ENCODE data around the gene JAK1.

The JAK1 gene

GRCh38 chr1:64956733-64957441, 9.5 kb downstream of the JAK1 start:
- TF ChIP-seq ZFHX2 (tag by site-specific recombination; conservative IDR thresholded peaks at IDR 0.05) = peak; percentile 69
- no peak for TF ChIP-seq WT1 (tag by site-specific recombination; IDR thresholded peaks at IDR 0.05)
- no peak for TF ChIP-seq ZNF510 (tag by site-specific recombination; IDR thresholded peaks at IDR 0.05; ENCODE audit: insufficient replicate concordance)
- TF ChIP-seq SCRT1 (tag by site-specific recombination; IDR thresholded peaks at IDR 0.05; ENCODE audit: borderline replicate concordance) = no peak
- peak; percentile 61; the same call in 1 of the 2 replicates for TF ChIP-seq EGR2 (tag by site-specific recombination; IDR thresholded peaks at IDR 0.05; ENCODE audit: low read depth)
- TF ChIP-seq HIC1 (tag by site-specific recombination; IDR thresholded peaks at IDR 0.05) = no peak
- TF ChIP-seq ZNF391 (tag by site-specific recombination; IDR thresholded peaks at IDR 0.05; ENCODE audit: borderline replicate concordance, low read depth) = no peak
- Histone ChIP-seq H3K27ac (ENCODE audit: extremely low read depth, low read depth, low read length) (no peak overlapping the region), H3K4me3 (ENCODE audit: low read depth, low read length) (no peak overlapping the region), H3K36me3 (ENCODE audit: control insufficient read depth in 2 of 2, insufficient read depth in 1 of 2, low read length in 2 of 2) (no peaks in the 10 kb centered on the region), H3K4me1 (ENCODE audit: control insufficient read depth, insufficient read depth, low read length) (peaks cover 2% of the 10 kb centered on the region; the same call in 1 of the 2 replicates), H3K9me3 (ENCODE audit: control insufficient read depth, insufficient read depth, low read depth, low read length) (no peaks in the 10 kb centered on the region)
- POLR2A ChIA-PET = interaction anchor here (1.0 kb wide), 1 partner anchor 9 kb away, joined by 4 read pairs; the partner anchor contains the start of gene JAK1
- CTCF ChIA-PET = no interaction called here

- Histone ChIP-seq H3K36me3 (ENCODE audit: control insufficient read depth in 2 of 2, insufficient read depth in 1 of 2, low read length in 2 of 2) (no peaks in the 10 kb centered on the region), H3K4me1 (ENCODE audit: control insufficient read depth, insufficient read depth, low read length) (0 out of 2 replicates have a peak, but pooled peaks cover 2% of the 10 kb centered on the region), H3K9me3 (ENCODE audit: control insufficient read depth, insufficient read depth, low read depth, low read length) (no peaks in the 10 kb centered on the region), H3K27ac (ENCODE audit: extremely low read depth, low read depth, low read length) (no peak overlapping the region), H3K4me3 (ENCODE audit: low read depth, low read length) (no peak overlapping the region)
- ChIA-PET CTCF (interaction anchor here (0.6 kb wide), 1 partner anchor 17 kb away, joined by 4 read pairs; no protein-coding TSS in a partner anchor), POLR2A (interaction anchor here (1.0 kb wide), 1 partner anchor 10 kb away, joined by 4 read pairs; the partner anchor contains the start of gene JAK1)
- TF ChIP-seq ZNF112 (tag by site-specific recombination; IDR thresholded peaks at IDR 0.05) (no peak), ZNF549 (tag by site-specific recombination; IDR thresholded peaks at IDR 0.05) (no peak), KLF9 (tag by site-specific recombination; IDR thresholded peaks at IDR 0.05; ENCODE audit: low read depth) (peak; percentile 76), ZNF514 (tag by site-specific recombination; IDR thresholded peaks at IDR 0.05) (no peak), WT1 (tag by site-specific recombination; IDR thresholded peaks at IDR 0.05) (no peak), SP2 (tag by site-specific recombination; IDR thresholded peaks at IDR 0.05) (peak; percentile 29; the same call in 1 of the 2 replicates), ZEB2 (tag by site-specific recombination; IDR thresholded peaks at IDR 0.05) (0 out of 2 replicates have a peak, but pooled peaks have one; percentile 14), ZNF510 (tag by site-specific recombination; IDR thresholded peaks at IDR 0.05; ENCODE audit: insufficient replicate concordance) (no peak), KLF10 (tag by site-specific recombination; IDR thresholded peaks at IDR 0.05) (peak; percentile 49), YY1 (tag by site-specific recombination; IDR thresholded peaks at IDR 0.05) (no peak), ZNF221 (tag by site-specific recombination; IDR thresholded peaks at IDR 0.05; ENCODE audit: borderline replicate concordance) (no peak), PRDM1 (tag by site-specific recombination; IDR thresholded peaks at IDR 0.05) (peak; percentile 68)
Measured at GRCh38 chr1:64956010-64956640, 10.2 kb downstream of the JAK1 start.

Measured in HEK293 (cell line).